Measurements from ENCODE around the gene COL20A1. TPM values are rescaled to one million over a fixed set of nuclear protein-coding genes. Genes with fewer than 3 reads are reported as not detected.
"Not testable (repeated sequence)": the region's sequence is repeated elsewhere in the genome, so short reads cannot be mapped to it uniquely, and the experiment has no call there.

COL20A1 gene
- not detected for total RNA-seq
- long read RNA-seq, result 0 reads

DNA sequence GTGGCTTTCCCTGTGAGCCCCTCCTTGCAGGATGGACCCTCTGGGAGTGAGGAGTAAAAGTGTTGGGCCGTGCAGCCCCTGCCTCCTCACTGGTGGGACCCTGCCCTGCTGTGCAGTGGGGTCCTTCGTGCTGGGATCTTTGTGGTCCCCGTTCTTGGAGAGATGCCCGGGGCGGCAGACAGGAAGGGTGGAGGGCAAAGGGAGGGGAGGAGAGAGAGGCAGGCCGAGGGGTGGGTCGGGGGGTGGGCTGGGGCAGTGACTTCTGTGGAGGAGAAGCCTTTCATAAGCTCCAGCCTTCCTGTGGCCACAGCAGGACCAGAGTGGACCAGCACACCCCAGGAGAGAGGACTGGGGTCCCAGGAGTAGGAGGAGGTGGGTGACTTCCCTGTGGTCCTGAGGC is at the start of gene COL20A1:
Gene COL20A1 (plus strand): TSS at position 283 of the 400 bp plus-strand sequence. CDS start 1,922 bp downstream, outside the sequence.
- intact Hi-C loops (cut with DNase I), result no loop called here
- ATAC-seq (no peak), DNase-seq (ENCODE audit: missing footprints) (no peak)

DNA sequence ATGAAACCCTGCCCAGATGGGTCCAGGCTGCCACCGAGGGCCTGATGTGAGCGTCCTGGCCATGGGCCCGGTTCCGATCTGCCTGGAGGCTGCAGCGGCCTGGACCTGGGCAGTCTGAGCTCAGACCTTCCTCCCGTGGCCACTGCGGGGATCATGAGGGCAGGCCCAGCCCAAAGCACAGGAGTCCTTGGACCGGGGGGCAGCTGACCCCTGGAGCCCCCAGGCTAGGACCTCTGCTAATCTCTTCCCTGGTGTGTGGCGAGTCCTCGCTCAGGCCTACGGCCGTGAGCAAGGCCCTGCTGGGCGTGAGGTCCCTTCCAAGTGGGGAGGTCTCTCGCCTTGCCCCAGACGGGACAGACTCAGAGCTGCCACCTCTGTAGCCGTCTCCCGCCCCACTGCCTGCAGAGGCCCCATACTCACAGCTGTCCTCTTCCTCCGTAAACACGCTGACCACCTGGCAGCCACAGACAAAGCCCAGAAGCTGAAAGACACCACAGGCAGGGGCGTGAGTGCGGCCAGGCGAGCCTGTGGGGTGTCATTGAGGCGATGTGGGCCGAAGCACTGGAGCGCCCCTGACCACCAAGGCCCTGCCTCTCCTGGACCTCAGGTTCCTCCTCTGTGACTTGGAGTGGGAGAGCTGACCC is 49.3 kb upstream of the COL20A1 start:
- no peak for ATAC-seq
- no peak for DNase-seq (ENCODE audit: missing footprints)
- intact Hi-C loops (cut with DNase I), result no loop called here

DNA sequence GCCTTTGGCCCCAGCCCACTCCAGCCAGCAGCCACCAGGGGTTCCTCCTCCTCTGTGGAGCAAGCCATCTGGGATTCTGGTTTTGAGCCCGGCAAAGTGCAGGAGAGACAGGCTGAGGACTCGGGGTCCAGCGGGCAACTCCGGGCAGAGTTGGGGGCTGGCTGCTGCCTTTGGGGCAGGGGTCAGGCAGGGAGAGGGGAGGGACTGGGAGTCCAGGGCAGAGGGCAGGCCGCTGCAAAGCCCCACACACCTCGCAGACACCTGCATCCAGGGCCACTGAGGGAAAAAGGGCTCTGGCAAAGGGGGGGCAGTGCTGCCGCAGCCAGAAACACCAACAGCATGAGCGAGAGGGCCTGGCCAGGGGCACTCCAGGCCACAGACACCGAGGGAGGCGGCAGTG is 48.5 kb upstream of the COL20A1 start:
- DNase-seq (ENCODE audit: missing footprints), result no peak
- intact Hi-C loops (cut with DNase I), result no loop called here
- ATAC-seq, result no peak

DNA sequence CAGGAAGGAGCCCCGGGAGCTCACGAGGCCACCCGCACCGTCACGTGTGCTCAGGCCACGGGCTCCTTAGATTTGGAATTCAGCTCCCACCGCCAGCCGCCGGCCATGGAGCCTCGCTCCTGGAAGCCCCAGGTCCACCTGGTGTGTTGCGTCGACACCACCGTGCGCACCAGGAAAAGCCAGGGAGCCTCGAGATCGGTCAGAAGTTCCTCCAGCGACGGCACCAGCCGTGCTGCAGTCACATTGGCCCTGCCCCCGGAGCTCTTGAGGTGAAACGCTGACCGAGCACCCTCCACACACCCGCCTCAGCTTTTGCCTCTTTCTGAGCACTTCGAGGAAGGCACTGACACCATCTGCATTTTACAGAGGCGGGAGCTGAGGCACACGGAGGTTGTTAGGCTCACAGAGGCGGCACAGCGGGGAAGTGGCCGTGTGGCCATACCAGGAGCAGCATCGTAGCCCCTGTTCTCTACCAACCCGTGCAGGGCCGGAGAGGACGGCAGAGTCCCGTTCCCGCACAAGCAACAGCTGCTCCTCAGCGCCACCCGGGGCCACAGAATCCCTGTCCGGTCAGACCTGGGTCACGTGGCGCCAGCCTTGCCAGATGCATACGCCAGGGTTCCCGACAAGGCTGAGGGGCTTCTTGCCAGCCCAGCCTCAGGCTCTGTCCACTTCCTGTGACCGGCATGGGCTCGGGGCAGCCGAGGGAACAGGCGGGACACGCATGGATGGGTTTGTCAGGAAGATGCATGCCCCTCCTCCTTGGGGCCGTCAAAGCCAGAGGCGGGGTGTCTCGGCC is 46.3 kb upstream of the COL20A1 start:
- ATAC-seq, result no peak
- DNase-seq (ENCODE audit: missing footprints), result no peak
- intact Hi-C loops (cut with DNase I), result no loop called here

DNA sequence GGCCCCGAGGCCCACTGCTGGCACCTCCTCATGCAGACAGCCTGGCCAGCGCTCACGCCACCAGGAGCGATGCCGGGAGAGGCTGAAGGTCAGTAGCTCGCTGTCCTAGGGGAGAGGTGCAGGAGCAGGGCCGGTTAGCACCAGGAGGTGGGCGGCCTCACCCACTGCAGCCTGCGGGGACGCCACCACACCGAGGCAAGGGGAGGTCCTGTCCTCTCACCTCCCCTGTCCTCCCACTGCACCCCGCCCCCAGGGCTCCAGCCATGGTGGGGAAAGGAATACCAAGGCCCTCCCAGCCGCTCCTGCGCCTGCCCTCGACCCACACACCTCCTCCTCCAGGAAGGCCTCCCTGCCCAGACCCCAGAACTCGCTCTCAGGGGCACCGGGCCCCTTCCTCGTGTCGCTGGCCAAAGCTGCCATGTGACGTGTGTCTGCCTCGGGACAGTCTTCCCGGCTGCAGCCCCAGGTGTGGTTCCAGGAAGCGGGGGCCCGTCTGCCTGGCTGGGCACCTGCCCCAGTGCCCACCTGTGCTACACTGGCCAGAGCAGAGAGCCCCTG is 45.2 kb upstream of the COL20A1 start:
- no peak for ATAC-seq
- no peak for DNase-seq (ENCODE audit: missing footprints)
- intact Hi-C loops (cut with DNase I), result no loop called here

- no peak for ATAC-seq
- intact Hi-C loops (cut with DNase I), result no loop called here
- DNase-seq (ENCODE audit: missing footprints), result no peak
Observed at GRCh38 chr20:63248835-63249591, 44.0 kb upstream of the COL20A1 start.

GRCh38 chr20:63249891-63250290 is 43.1 kb upstream of the COL20A1 start:
- intact Hi-C loops (cut with DNase I), result no loop called here
- DNase-seq (ENCODE audit: missing footprints) (no peak), ATAC-seq (no peak)

DNA sequence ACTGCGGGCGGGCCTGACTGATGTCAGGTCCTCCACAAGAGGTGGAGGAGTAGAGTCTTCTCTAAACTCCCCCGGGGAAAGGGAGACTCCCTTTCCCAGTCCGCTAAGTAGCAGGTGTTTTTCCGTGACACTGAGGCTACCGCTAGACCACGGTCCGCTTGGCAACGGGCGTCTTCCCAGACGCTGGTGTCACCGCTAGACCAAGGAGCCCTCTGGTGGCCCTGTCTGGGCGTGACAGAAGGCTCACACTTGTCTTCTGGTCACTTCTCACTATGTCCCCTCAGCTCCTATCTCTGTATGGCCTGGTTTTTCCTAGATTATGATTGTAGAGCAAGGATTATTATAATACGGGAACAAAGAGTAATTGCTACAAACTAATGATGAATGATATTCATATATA is 41.6 kb upstream of the COL20A1 start:
- DNase-seq (ENCODE audit: missing footprints); intact Hi-C loops (cut with DNase I); ATAC-seq: not testable (repeated sequence)

DNA sequence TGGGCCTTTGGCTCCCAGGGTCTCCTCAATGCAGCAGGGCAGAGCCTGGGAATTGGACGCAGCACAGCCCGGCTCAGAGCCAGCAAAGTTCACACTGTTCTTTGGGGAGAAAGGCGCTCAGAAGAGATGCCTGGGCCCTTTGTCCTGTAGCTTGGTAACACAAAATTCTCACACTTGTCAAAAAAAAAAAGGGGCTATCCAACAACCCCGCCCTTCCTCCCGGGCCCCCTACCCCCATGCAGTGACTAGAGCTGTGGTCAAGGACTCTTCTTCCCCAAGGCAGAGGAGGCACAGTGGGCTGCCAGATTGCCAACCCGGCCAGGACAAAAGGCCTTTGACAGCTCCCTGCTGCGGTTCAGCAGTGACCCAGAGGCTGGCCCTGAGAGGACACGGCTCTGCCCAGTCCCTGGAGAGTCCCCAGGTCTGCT is 40.7 kb upstream of the COL20A1 start:
- intact Hi-C loops (cut with DNase I), result no loop called here
- ATAC-seq (no peak), DNase-seq (ENCODE audit: missing footprints) (no peak)

GRCh38 chr20:63253065-63253437 is 39.9 kb upstream of the COL20A1 start:
- intact Hi-C loops (cut with DNase I), result no loop called here
- DNase-seq (ENCODE audit: missing footprints), result no peak
- no peak for ATAC-seq

GRCh38 chr20:63253438-63254231 is 39.4 kb upstream of the COL20A1 start:
- intact Hi-C loops (cut with DNase I), result no loop called here
- ATAC-seq, result no peak
- no peak for DNase-seq (ENCODE audit: missing footprints)

GRCh38 chr20:63254232-63254605 is 38.8 kb upstream of the COL20A1 start, which contains the start of gene NKAIN4:
TSS of gene NKAIN4 (minus strand) at chr20:63254463. CDS start at chr20:63254450, 13 bp downstream.
- DNase-seq (ENCODE audit: missing footprints) (no peak), ATAC-seq (no peak)
- intact Hi-C loops (cut with DNase I), result no loop called here

DNA sequence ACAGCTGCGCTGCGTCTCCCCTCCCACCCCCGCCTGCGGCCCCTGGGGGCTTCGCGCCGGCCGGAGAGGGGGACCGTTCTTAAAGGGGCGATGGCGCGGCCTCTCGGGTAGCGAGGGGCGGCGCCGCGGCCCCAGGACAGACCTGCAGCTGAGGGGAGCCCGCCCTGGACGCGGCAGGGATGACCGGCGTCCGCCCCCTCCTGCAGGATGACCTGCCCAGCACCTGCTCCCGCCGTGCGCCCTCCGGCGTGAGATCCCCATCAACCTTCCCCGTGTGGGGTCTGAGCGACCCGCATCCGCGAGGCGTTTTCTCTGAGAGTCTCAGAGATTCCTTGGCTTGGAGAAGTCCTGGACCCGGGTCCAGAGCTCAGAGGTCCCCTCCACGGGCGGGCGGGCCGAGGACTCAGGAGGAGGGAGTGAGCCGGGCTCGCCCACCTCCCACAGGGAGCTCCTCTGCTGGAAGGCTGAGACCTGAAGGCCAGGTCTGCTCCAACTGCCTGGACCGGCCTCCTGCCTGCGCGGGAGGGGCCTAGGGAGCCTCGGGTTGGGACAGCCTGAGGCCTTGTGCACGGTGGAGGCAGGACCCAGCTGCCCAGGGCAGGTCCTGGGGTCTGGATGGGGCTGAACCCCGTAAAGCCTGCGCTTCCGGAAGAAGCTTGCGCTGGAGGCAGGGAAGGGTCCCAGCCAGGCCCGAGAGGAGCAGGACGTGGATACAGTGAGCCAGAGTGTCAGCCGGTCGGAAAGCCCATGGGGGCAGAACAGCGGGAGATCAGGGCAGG is 38.2 kb upstream of the COL20A1 start:
- intact Hi-C loops (cut with DNase I), result no loop called here
- ATAC-seq, result no peak

GRCh38 chr20:63255931-63256704 is 36.9 kb upstream of the COL20A1 start:
- DNase-seq (ENCODE audit: missing footprints) (no peak), ATAC-seq (no peak)
- intact Hi-C loops (cut with DNase I), result no loop called here

More for the DNA sequence above, 38.2 kb upstream of the COL20A1 start:
- DNase-seq (ENCODE audit: missing footprints), result no peak

DNA sequence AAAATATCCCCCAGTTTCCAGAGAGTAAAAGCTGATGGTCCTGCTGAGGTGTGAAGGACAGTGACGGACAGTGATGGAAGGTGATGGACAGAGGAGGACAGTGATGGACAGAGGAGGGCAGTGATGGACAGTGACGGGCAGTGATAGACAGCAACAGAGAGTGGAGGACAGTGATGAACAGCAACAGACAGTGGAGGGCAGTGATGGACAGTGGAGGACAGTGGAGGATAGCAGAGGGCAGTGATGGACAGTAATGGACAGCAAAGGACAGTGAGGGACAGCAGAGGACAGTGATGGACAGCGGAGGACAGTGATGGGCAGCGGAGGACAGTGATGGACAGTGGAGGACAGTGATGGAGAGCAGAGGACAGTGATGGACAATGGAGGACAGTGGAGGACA is 36.0 kb upstream of the COL20A1 start:
- ATAC-seq, result no peak
- intact Hi-C loops (cut with DNase I), result no loop called here
- no peak for DNase-seq (ENCODE audit: missing footprints)

GRCh38 chr20:63257629-63258028 is 35.4 kb upstream of the COL20A1 start:
- DNase-seq (ENCODE audit: missing footprints) (no peak), ATAC-seq (no peak)
- intact Hi-C loops (cut with DNase I), result no loop called here

- no peak for ATAC-seq
- DNase-seq (ENCODE audit: missing footprints), result no peak
- intact Hi-C loops (cut with DNase I), result no loop called here
Observed at GRCh38 chr20:63258781-63259180, 34.2 kb upstream of the COL20A1 start.
